ENCODE data around the gene RBM33.

Gene RBM33

GRCh38 chr7:155750255-155751125 is 106.0 kb downstream of the RBM33 start:
- DNase-seq: no peak

DNA sequence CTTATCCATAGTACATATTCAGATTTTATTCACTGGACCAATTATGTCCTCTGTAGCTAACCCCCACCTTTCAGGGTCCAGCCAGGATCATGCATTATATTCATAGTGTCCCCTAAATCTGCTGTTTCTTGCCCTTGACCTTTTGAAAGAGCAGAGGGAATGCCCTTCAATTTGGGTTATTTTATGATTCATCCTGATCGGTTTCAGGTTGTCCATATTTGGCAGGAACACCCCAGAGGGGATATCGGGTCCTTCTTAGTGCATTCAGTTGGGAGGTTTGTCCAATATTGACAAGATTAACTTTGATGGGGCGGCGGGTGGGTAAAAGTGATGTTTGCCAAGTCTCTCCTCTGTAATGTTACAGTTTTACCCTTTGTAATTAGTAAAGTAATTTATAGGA is 106.9 kb downstream of the RBM33 start:
- DNase-seq: no peak

- no peak for DNase-seq
Observed at GRCh38 chr7:155752756-155753445, 108.4 kb downstream of the RBM33 start.

GRCh38 chr7:155753446-155753965 is 109.0 kb downstream of the RBM33 start:
- no peak for DNase-seq

DNA sequence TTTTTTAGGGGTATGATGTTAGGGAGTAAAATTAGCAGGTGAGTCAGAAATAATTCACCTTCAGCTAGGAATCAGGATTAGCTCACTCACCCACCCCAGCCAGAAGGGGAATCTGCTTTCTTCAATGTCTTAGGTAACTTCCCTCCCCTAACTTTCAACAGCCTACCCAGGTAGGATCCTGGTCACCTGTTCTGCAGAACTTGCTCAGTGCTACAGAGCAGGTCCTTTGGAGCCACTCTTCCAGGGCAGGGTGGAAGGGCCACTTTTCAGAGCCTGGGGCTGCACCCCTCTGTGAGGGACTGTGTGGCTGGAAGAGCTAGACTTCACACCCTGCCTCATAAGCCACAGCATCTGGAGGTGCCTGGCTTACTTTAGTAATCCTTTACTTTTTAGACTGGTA is 109.7 kb downstream of the RBM33 start:
- no peak for DNase-seq

DNA sequence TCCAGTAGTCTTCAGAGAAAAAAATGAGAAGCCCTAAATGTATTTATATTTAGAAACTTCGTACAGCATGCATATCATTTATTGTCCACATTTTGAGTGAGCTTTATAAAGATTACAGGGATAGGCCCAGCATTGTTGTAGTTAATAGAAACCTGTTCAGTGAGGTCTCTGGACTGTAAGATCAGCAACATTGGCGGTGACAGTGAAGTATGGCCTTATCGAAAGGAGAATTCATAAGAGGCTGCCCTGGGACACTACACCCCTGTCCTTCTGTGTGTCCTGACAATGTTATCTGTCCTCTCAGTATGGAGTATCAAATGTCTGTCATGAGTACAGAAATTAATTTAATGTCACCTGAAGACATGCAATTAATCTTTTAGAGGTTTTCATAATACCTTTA is 110.6 kb downstream of the RBM33 start:
- no peak for DNase-seq

DNA sequence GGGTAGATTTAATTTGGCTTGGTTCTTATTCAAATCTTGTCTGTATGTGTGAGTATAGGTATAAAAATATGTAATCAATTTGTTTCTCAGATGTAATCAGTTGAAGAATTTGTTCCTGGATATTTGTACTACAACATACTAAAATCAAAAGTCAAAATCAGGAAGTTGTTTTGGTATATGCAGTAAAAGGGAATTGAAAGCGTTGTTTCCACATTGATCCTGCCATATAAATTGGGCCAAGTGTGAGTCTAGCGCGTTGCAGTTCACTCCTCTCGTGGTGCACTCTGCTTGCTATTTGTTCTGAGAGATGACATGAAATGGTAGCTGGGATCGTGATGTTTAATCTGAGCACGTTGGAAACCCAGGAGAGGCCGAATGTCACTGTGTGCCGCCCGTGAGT is 111.9 kb downstream of the RBM33 start:
- peak; percentile 85 for DNase-seq

DNA sequence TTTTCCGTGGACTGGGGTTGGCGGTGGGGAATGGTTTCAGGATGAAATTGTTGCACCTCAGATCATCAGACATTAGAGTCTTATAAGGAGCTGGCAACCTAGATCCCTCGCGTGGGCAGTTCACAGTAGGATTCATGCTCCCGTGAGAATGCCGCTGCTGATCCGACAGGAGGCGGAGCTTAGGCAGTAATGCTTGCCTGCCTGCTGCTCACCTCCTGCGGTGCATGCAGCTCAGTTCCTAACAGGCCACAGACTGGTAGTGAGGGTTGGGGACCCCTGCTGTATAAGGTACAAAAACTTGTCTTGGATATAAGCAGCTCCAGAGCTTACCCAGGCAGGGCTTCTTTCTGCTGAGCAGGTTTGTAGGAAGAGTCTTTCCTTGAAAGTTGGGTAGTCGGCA is 113.9 kb downstream of the RBM33 start:
- DNase-seq: no peak

- no peak for DNase-seq
Observed at GRCh38 chr7:155759740-155760430, 115.4 kb downstream of the RBM33 start.

DNA sequence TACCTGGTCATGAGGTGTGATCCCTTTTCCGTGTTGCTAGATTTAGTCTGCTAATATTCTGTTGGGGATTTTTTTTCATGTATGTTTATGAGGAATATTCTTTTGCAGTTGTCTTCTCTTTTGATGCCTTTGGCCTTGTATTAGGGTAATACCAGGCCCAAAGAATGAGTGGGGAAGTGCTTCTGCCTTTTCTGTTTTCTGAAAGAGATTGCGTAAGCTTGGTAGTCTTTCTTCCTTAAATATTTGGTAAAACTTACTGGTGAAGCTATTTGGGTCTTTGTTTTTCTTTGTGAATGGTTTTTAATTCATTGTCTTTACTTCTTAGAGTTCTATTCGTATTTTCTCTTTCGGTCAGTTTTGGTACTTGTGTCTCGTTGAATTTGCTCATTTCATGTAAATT is 116.7 kb downstream of the RBM33 start:
- peak; percentile 75 for DNase-seq

GRCh38 chr7:155762036-155762435 is 117.6 kb downstream of the RBM33 start:
- DNase-seq: no peak

DNA sequence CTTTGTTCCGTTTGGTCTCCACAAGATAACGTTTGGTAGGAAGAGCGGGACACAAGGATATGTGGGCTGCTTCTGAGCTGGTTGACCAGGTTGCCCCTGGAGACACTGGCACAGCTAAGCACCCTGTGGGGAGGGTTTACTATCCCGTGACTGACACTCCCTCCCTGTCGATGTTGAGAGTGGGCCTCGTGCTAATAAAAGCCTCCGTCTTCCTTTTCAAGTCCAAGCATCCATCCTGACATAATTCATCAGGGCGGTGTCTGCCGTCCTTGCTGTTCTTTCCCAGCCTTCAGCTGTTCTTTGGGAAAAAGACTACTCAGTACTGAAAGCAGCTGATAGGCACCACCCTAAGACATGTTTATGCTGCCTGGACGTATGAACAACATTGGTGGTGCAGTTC is 118.2 kb downstream of the RBM33 start:
- DNase-seq: no peak

- no peak for DNase-seq
Observed at GRCh38 chr7:155763122-155763521, 118.7 kb downstream of the RBM33 start.

GRCh38 chr7:155763691-155764437 is 119.4 kb downstream of the RBM33 start:
- peak; percentile 64 for DNase-seq

DNA sequence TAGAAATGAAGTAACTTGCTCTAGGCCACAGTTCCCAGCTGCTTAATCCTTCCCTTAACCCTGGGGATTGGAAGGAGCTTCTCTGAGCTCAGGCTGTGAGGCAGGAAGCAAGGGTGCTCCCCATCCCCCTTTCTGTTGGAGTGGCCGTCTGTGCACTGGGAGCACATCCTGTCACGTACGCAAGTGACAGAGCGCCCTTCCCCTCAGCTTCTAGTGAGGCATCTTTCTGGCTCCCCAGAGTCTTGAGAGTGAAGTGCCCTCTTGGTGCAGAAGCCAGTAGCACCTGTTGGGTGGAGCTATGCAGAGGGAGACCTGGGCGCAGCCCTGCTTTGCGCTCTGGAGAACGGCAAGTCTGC is 120.0 kb downstream of the RBM33 start:
- no peak for DNase-seq

GRCh38 chr7:155765458-155765857 is 121.0 kb downstream of the RBM33 start:
- no peak for DNase-seq

- DNase-seq: no peak
Observed at GRCh38 chr7:155766386-155766785, 121.9 kb downstream of the RBM33 start.

DNA sequence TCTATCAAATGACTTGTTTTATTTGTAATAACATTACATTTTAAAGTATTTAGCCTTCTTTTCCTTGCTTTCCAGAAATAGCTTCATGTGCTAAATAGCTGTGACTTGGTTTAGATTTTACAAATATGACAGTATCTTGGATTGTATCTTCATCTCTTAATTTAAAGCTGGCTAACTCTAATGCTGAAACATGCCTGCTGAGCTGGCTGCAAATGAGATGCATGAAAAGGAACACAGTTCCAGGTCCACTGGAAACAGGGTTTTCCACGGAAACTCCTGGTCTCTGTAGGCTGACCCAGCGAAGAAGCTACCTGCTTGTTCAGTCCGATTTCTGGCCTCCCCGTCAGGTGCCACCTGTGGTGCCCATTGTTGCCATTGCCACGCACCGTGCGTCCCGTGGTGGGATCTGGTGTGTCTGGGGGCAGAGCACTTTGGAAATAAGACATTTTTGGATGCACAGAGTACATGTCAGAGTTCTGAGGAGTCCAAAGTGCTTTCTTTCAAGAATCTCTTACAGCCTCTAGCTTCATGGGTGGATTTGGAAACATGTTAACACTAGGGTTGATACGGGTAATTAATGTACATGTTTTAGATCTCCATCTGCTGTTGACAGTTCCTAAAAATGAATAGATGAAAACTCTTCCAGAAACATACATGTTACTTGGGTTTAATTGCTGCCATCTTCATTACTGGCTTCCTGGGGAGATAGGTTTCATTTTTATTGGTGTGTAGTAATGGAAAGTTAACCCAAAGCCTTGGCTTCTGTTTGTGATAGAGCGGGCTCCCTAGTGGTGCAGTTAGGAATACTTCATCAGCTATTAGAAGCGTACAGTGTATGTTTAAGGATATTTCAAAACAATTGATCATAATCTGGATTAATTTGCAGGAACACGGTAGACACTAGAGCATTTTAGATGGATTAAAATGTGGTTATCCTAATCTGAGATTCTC is 122.8 kb downstream of the RBM33 start:
- DNase-seq: no peak

GRCh38 chr7:155769701-155770100 is 125.2 kb downstream of the RBM33 start:
- DNase-seq: no peak

DNA sequence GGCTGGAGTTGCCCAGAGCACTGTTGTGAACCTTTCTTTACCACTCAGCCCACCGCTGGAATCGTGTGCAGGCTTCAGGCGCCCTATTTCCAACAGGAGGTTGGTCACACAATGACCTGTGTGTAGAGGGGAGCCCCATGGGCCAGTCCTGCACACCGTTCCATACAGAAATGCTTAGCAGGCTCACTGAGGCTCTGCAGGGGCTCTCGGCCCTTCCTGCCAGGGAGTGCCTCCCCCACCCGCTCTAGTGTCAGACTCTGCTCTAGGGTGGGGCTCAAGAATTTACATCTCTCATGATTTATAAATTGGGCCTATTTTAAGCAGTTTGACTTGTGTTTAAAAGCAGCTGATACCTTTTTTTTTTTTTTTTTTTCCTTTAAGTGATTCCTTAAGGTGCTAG is 125.8 kb downstream of the RBM33 start:
- no peak for DNase-seq

DNA sequence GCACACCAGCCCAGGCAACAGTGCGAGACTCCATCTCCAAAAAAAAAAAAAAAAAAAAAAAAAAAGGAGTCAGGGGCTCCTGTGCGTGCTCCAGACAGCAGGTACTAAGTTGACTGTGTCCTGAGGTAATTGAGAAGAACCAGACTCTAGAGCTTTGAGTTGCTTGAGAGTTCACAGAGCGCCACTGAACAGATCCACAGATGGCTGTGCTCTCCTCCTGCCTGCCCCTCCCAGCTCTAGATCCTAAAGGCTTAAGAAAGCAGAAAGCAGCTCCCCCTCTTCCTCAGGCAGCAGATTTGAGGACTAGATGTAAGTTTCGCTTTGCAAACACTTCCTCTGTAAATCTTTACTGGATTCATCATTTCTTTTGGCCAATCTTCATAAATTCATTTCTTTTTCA is 129.1 kb downstream of the RBM33 start:
- no peak for DNase-seq

DNA sequence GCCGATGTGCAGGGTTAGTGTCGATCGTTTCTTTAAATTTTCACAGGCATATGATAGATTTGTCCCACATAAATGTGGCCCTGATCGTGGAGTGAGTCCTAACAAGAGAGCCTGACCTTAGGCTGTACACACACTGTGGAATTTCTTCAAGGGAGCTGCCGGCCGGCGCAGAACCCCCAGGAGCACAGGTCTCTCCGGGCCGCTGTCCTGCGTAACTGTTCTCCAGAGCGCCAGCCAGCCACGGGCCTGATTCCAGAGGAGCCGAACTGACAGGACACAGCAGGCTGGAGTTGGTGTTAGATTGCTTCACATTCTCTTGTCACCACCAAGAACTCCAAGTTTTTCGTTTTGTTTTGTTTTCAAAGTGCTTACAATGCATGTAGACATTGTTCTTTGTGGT is 130.5 kb downstream of the RBM33 start:
- DNase-seq: no peak
